ENCODE measurements around the gene NPAS3. TPM values are rescaled to one million over a fixed set of nuclear protein-coding genes. Genes with fewer than 3 reads are reported as not detected.

NPAS3 gene
- total RNA-seq, 1 experiment from 2014 or later, result 0.36 TPM

DNA sequence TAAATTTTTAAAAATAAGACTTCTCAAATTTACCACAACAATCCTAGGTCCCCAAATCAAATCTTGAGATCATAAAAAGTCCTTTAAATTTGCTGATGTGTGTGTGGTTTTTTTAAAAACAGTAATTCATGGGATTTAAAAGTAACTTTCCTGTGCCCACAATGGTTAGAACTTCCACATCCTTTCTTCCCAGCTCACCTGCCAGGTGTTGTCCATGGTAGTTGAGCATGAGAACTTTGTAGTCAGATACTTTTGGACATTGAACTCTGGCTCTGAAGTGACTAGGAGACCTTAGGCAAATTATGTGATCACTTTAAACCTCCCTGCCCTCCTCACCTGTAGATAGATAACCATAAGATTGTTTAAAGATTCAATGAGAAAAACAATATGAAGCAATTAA, 253.2 kb downstream of the NPAS3 start:
- no peak for TF ChIP-seq EZH2 (IDR thresholded peaks at IDR 0.05; ENCODE audit: low read length, unreplicated experiment)
- no peak overlapping the region for H3K4me2 ChIP-seq (ENCODE audit: low read length)
- DNase-seq, result no peak
- CTCF ChIA-PET, result no interaction called here
- intact Hi-C loops (cut with micrococcal nuclease), result no loop called here
- H3K27me3 ChIP-seq (ENCODE audit: low read length), result peaks cover 6% of the 10 kb centered on the region; the same call in 1 of the 2 replicates
- no peaks in the 10 kb centered on the region for H3K36me3 ChIP-seq (ENCODE audit: low read depth, low read length)
- H4K20me1 ChIP-seq (ENCODE audit: low read length), result no peaks in the 10 kb centered on the region
- BruUV-seq (replicated peaks), result no TSS peak
- H3K27ac ChIP-seq (ENCODE audit: low read length), result no peak overlapping the region
- H3F3A ChIP-seq (ENCODE audit: low read length, unreplicated experiment), result no peaks in the 10 kb centered on the region
- POLR2A ChIA-PET (ENCODE audit: unreplicated experiment), result no interaction called here
- no peak overlapping the region for H3K9ac ChIP-seq (ENCODE audit: low read length)
- H2AFZ ChIP-seq (ENCODE audit: low read length), result no peak overlapping the region
- no peak overlapping the region for H3K4me3 ChIP-seq (ENCODE audit: low read length)
- 0 out of 2 replicates have a peak, but pooled peaks cover 9% of the 10 kb centered on the region for H3K4me1 ChIP-seq (ENCODE audit: insufficient read depth, low read length)
- H3K9me2 ChIP-seq (replicated peaks; ENCODE audit: low read length), result no peaks in the 10 kb centered on the region
- ATAC-seq, result no peak
- no peaks in the 10 kb centered on the region for H3K79me2 ChIP-seq (ENCODE audit: low read length)
- no peaks in the 10 kb centered on the region for H3K9me3 ChIP-seq (ENCODE audit: low read length)

DNA sequence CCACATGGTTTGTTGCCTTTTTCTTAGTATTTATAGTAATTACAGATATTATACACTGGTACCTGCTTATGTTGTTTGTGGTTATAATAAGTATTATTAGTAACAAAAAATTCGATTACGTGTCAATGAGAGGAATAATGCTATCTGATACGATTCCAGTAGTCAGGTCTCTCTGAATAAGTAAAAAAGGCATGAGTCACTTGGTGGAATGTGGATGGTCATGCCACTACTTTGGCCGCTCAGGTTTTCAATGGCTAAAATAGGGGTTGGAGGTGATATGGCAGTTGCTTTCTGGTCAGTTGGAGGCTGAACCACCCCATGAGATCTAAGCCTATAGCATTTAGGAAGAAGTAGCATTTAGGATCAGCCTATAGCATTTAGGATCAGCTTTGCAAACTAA, 255.9 kb downstream of the NPAS3 start:
- intact Hi-C loops (cut with micrococcal nuclease), result no loop called here
- POLR2A ChIA-PET (ENCODE audit: unreplicated experiment), result no interaction called here

DNA sequence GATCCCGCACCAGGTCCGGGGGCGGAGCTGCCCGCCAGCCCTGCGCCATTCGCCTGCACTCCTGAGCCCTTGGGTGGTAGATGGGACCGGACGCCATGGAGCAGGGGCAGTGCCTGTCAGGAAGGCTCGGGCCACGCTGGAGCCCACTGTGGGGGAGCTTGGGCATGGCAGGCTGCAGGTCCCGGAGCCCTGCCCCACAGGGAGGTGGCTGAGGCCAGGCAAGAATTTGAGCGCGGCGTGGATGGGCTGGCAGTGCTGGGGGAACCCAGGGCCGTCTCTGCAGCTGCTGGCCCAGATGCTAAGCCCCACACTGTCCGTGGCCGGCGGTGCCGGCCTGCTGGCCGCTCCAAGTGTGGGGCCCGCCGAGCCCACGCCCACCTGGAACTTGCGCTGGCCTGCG, 260.0 kb downstream of the NPAS3 start:
- Histone ChIP-seq H3K36me3 (ENCODE audit: low read depth, low read length) (no peaks in the 10 kb centered on the region), H3K27ac (ENCODE audit: low read length) (no peak overlapping the region), H2AFZ (ENCODE audit: low read length) (no peak overlapping the region), H3K27me3 (ENCODE audit: low read length) (no peaks in the 10 kb centered on the region), H3K79me2 (ENCODE audit: low read length) (no peaks in the 10 kb centered on the region), H3F3A (ENCODE audit: low read length, unreplicated experiment) (no peaks in the 10 kb centered on the region), H3K4me2 (ENCODE audit: low read length) (no peak overlapping the region), H3K9ac (ENCODE audit: low read length) (no peak overlapping the region), H4K20me1 (ENCODE audit: low read length) (no peaks in the 10 kb centered on the region), H3K9me3 (ENCODE audit: low read length) (no peaks in the 10 kb centered on the region), H3K9me2 (replicated peaks; ENCODE audit: low read length) (no peaks in the 10 kb centered on the region), H3K4me1 (ENCODE audit: insufficient read depth, low read length) (peaks cover 26% of the 10 kb centered on the region), H3K4me3 (ENCODE audit: low read length) (no peak overlapping the region)
- TF ChIP-seq EZH2phosphoT487 (IDR thresholded peaks at IDR 0.05; ENCODE audit: borderline replicate concordance, low read length) (no peak), EZH2 (IDR thresholded peaks at IDR 0.05; ENCODE audit: low read length, unreplicated experiment) (no peak)
- TF ChIP-seq, protein P1, sequence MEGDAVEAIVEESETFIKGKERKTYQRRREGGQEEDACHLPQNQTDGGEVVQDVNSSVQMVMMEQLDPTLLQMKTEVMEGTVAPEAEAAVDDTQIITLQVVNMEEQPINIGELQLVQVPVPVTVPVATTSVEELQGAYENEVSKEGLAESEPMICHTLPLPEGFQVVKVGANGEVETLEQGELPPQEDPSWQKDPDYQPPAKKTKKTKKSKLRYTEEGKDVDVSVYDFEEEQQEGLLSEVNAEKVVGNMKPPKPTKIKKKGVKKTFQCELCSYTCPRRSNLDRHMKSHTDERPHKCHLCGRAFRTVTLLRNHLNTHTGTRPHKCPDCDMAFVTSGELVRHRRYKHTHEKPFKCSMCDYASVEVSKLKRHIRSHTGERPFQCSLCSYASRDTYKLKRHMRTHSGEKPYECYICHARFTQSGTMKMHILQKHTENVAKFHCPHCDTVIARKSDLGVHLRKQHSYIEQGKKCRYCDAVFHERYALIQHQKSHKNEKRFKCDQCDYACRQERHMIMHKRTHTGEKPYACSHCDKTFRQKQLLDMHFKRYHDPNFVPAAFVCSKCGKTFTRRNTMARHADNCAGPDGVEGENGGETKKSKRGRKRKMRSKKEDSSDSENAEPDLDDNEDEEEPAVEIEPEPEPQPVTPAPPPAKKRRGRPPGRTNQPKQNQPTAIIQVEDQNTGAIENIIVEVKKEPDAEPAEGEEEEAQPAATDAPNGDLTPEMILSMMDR (conservative IDR thresholded peaks at IDR 0.05; ENCODE audit: low read depth, low read length), result no peak
- DNase-seq (no peak), ATAC-seq (no peak)
- intact Hi-C loops (cut with micrococcal nuclease), result no loop called here
- ChIA-PET POLR2A (ENCODE audit: unreplicated experiment) (no interaction called here), CTCF (no interaction called here)
- BruUV-seq (replicated peaks), result no TSS peak

More for the DNA sequence above, 255.9 kb downstream of the NPAS3 start:
- Histone ChIP-seq H3K4me2 (ENCODE audit: low read length) (peak overlapping the region; percentile 27; the same call in 1 of the 2 replicates), H3K27ac (ENCODE audit: low read length) (no peak overlapping the region), H3K4me3 (ENCODE audit: low read length) (no peak overlapping the region), H3K9me2 (replicated peaks; ENCODE audit: low read length) (no peaks in the 10 kb centered on the region), H4K20me1 (ENCODE audit: low read length) (no peaks in the 10 kb centered on the region), H3K9me3 (ENCODE audit: low read length) (no peaks in the 10 kb centered on the region), H3K9ac (ENCODE audit: low read length) (no peak overlapping the region), H3K27me3 (ENCODE audit: low read length) (0 out of 2 replicates have a peak, but pooled peaks cover 2% of the 10 kb centered on the region), H3K79me2 (ENCODE audit: low read length) (no peaks in the 10 kb centered on the region), H3K4me1 (ENCODE audit: insufficient read depth, low read length) (0 out of 2 replicates have a peak, but pooled peaks cover 9% of the 10 kb centered on the region), H3F3A (ENCODE audit: low read length, unreplicated experiment) (no peaks in the 10 kb centered on the region), H3K36me3 (ENCODE audit: low read depth, low read length) (no peaks in the 10 kb centered on the region), H2AFZ (ENCODE audit: low read length) (no peak overlapping the region)
- TF ChIP-seq, protein P1 (conservative IDR thresholded peaks at IDR 0.05; ENCODE audit: low read depth, low read length), result no peak
- TF ChIP-seq EZH2 (IDR thresholded peaks at IDR 0.05; ENCODE audit: low read length, unreplicated experiment), result no peak
- no peak for TF ChIP-seq EZH2phosphoT487 (IDR thresholded peaks at IDR 0.05; ENCODE audit: borderline replicate concordance, low read length)
- ATAC-seq (no peak), DNase-seq (peak; percentile 61)
- BruUV-seq (replicated peaks), result no TSS peak
- CTCF ChIA-PET, result no interaction called here

All from PC-3 (cell line).